Activated naive CD4-positive, alpha-beta T cell treated with anti-CD3 and anti-CD28 coated beads, Interleukin-2, amount 50 U/mL, for 72 hours (primary cell): ENCODE results near the gene RUNX3. TPM values are rescaled to one million over a fixed set of nuclear protein-coding genes. Genes with fewer than 3 reads are reported as not detected.
A peak's percentile ranks its signal among the peaks of the same experiment; 100 is the strongest.

ENCODE experiments used
- ATAC-seq, 2 donors: fragments of 150-1000 bp; cut with Tn5 transposase; 2 replicates each; pipeline ENCODE4 v1.10.0; 2021; ENCODE audit warnings: mild to moderate bottlenecking in 2 of 2, moderate library complexity in 2 of 2
- DNase-seq, 2 donors: peaks; one replicate each; pipeline ENCODE4 v3.0.0; 2021 to 2022; ENCODE audit warnings: low spot score in 2 of 2
- H3K27ac Mint-ChIP-seq, 2 donors: one replicate each; pipeline ENCODE4 v1.8.0; 2022; ENCODE audit warnings: mild to moderate bottlenecking in 2 of 2, mixed read lengths in 2 of 2
- H3K36me3 Mint-ChIP-seq, 2 donors: one replicate each; pipeline ENCODE4 v1.8.0; 2022; ENCODE audit warnings: mixed read lengths in 2 of 2
- H3K9me3 Mint-ChIP-seq, 2 donors: one replicate each; pipeline ENCODE4 v1.8.0; 2022; ENCODE audit warnings: mixed read lengths in 2 of 2
- total RNA-seq, 2 donors: library from RNA; stranded (reverse); gene quantifications; one replicate each; pipeline ENCODE4 v1.2.3, GENCODE V29; 2022

Gene RUNX3
- total RNA-seq, 2 donors from 2014 or later, result 119 to 136 TPM

DNA sequence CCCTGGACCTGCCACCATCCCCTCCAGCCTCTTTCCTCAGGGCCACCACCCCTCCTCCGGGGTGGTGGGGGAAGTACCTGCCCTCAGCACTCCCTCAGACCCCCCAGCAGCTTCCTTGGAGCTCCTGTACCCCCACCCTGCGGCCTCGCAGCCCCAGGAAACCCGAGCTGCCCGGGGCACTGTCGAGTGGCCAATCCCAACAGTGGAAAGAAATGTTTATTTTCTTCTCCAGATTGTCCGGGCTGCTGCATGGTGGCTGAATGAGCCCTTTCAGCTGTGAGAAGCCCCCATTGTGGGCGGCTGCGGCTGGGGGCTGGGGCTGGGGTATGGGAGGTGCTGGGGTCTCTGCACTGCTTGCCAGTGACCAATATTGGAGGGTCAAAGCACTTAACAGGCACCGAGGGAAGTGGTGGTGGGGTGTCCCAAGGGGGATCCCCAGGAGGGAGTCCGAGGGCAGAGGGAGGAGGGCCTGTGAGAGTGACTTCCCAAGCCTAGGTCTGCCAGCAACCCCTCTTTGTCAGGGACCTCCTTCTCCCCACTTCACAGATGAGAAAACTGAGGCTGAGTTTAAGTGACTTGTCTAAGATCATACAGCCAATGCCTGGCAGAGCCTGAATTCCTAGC is 25.2 kb downstream of the RUNX3 start:
- DNase-seq, result peak in 1 of 2 donors; percentile 52
- Mint-ChIP-seq H3K36me3 (peaks cover 17 to 20% of the 10 kb centered on the region in 2 donors), H3K27ac (peak overlapping the region in 1 of 2 donors; percentile 93), H3K9me3 (no peaks in the 10 kb centered on the region)
- ATAC-seq, result no peak

DNA sequence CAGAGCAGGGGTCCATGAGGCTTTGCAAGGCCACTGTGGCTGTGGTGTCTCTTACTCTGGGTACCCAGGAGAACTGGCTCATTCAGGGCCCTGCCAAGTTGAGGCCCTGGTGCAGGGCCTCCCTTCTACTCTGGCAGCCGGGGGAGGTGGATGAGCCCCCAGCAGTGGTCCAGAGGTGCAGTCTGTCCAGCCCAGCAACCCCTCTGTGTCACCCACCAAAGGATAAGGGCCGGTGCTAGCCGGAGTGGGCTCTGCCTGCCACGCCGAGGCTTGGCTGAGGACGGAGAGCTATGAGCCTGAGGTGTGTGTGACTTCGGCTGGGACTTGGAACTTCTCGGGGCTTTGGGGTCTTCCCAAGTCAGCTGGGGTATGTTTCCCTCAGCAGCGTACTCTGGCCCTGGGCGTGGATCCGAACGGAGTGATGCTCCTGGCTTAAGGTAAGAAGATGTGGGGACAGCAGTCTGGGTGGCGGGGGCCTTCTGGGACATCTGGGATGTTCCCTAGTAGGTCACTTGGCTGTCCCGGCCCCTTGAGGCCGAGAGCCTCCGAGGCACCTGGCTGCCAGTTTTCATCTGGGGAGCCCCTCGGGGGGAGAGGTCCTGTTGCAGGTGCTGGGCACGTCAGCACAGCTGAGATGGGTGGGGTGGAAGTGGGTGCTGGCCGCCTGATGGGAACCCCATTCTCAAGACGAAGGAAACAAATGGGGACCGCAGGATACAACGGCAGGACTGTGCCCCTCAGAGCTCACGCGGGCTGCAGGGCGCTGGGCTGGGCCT is 25.9 kb downstream of the RUNX3 start:
- peaks cover 10 to 13% of the 10 kb centered on the region in 2 donors for H3K36me3 Mint-ChIP-seq
- H3K9me3 Mint-ChIP-seq, result no peaks in the 10 kb centered on the region
- DNase-seq (peak in 1 of 2 donors; percentile 57), ATAC-seq (no peak)
- H3K27ac Mint-ChIP-seq, result peak overlapping the region; percentile 81 to 93

DNA sequence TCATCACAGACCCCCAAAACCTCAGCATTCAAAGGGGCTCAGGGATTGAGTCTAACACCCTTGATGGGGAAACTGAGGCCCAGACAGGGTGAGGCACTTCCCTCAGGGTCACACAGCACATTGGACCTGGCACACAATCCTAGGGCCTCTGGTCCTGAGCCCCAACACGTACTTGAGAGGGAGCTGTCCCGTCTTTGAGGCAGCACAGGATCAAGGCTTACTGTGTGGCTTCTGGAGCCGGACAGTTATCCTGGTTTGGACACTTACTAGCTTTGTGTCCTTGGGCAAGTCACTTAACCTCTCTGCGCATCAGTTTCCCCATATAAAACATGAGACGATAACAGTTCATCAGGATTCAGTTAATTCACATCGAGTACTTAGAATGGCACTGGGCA is 26.5 kb downstream of the RUNX3 start:
- Mint-ChIP-seq H3K9me3 (no peaks in the 10 kb centered on the region), H3K36me3 (peaks cover 7 to 12% of the 10 kb centered on the region in 2 donors), H3K27ac (peak overlapping the region; percentile 81 to 93)
- no peak for ATAC-seq
- DNase-seq, result peak in 1 of 2 donors; percentile 51

DNA sequence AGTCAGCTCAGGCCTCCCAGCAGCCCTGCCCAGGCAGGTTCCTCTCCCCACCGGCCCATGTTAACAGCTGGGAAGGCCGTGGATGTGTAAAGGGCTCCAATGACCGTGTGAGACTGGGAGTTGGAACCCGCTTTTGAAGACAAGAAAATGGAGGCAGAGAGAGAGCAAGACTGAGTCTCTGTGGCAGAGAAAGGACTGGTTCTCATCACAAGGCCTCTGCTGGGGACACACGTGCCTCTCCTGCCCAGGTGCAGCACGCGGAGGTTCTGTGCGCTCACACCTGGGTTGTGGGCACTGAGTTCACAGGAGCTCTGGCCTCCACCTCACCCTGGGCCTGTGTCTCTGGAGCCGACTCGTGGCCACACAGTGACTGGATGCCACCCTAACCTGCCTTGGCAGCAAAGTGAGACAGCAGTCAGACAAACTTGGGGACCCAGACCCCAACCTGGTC is 27.0 kb downstream of the RUNX3 start:
- ATAC-seq, result no peak
- Mint-ChIP-seq H3K27ac (peak overlapping the region; percentile 81 to 93), H3K9me3 (no peaks in the 10 kb centered on the region), H3K36me3 (peaks cover 6 to 9% of the 10 kb centered on the region in 2 donors)
- DNase-seq, result peak in 1 of 2 donors; percentile 60

DNA sequence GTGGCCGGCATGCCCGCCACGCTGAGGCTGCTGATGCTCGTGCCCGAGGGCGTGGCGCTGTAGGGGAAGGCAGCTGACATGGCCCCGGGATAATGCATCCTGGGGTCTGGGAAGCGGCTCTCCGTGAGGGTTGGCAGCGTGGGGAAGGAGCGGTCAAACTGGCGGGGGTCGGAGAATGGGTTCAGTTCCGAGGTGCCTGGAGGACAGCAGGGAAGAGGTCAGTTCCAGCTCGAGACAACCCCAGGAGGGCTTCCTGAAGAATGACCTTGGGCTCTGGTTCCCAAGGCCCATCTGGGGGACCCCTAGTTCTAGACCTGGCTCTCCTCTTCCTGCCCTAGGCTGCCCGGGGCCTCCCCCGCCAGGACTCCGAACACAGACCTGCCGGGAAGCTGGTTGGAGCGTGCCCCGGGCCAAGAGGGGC is 27.6 kb downstream of the RUNX3 start:
- no peaks in the 10 kb centered on the region for H3K9me3 Mint-ChIP-seq
- H3K27ac Mint-ChIP-seq, result peak overlapping the region; percentile 81 to 93
- H3K36me3 Mint-ChIP-seq, result peaks cover under 1 to 4% of the 10 kb centered on the region in 2 donors
- ATAC-seq (no peak), DNase-seq (peak in 1 of 2 donors; percentile 55)

DNA sequence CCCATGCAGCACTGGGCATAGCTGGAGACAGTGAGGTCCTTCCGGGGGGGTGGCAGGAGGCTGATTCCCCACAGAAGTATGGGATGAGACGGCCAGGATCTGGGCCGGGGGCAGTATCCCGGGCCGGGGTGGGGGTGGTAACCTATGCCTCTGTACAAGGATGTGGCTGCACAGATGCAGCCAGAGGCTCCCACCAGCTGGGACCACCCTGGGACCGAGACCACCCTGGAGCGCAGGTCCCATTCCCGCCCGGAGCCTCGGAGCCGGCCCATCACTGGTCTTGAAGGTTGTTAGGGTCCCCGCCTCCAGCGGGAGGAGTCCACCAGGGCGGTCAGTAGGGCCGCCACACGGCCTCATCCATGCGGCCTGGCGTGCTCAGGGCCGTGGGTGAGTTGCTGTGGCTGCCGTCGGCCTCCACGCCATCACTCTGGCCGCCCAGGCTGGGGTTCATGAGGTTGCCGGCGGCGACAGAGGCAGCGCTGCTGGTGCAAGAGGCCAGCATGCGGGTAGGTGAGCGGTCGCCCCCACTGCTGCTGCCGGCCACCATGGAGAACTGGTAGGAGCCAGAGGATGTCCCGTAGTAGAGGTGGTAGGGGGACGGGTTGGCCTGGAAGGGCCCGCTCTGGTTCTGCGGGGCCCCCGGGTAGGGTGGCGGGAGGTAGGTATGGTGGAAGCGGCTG is 28.1 kb downstream of the RUNX3 start:
- DNase-seq (peak in 1 of 2 donors; percentile 60), ATAC-seq (no peak)
- Mint-ChIP-seq H3K27ac (peak overlapping the region; percentile 82 to 93), H3K36me3 (no peaks in the 10 kb centered on the region), H3K9me3 (no peaks in the 10 kb centered on the region)

DNA sequence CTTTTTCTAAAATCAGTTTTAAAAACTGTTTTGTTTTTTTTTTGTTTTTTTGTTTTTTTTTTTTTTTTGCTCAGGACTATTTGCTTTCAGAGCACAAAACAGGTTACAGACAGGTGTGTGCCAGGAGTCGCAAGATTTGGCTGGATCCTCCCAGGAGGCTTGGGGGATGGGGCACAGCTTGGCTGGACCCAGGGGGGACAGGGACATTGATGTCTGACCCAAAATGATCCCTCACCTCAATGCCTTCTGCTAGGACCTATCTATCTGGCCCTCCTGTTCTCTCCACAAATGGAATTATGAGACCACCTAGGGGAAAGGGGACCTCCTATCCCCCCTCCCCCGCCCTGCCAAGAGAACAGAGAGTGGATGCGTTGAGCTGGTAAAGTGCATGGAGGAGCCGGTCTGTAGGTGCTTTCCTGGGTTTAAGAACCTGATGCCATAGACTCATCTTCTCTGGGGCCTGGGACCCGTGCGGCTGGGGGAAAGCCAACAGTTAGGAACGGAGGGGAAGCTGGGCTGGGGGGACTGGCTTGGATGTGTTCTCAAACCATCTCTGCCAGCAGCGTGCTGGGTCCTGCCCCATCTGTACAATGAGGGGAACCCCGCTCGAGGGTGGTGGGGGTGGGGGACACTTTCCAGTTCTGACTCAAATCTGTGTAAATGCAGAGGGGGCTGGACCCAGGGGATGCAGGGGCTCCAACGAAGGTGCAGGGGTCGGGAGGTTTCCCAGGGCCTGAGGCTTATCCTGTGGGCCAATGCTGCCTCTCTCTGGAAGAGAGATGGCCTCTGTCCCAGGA is 28.9 kb downstream of the RUNX3 start:
- DNase-seq (no peak), ATAC-seq (peak in 1 of 2 donors; percentile 1)
- no peaks in the 10 kb centered on the region for H3K9me3 Mint-ChIP-seq
- peak overlapping the region; percentile 68 to 93 for H3K27ac Mint-ChIP-seq
- no peaks in the 10 kb centered on the region for H3K36me3 Mint-ChIP-seq

DNA sequence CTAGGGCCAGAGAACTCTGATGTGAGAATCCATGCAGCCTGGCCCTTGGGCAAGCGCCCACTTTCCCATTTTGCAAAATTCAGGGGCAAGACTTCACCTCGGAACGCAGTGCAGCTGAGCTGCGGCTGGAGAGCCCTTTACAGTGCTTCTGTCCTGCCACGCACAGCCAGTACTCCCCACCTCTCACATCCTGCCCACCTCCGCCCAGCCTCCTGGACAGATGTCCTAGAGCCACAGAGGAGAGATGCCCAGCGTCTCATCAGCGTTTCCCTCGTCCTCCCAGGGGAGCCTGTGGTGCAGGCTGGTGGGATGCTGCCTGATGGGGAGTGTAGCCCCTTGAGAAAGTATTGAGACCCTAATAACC is 29.6 kb downstream of the RUNX3 start:
- no peaks in the 10 kb centered on the region for H3K36me3 Mint-ChIP-seq
- no peaks in the 10 kb centered on the region for H3K9me3 Mint-ChIP-seq
- H3K27ac Mint-ChIP-seq, result peak overlapping the region in 1 of 2 donors; percentile 93
- DNase-seq, result peak in 1 of 2 donors; percentile 59
- no peak for ATAC-seq

DNA sequence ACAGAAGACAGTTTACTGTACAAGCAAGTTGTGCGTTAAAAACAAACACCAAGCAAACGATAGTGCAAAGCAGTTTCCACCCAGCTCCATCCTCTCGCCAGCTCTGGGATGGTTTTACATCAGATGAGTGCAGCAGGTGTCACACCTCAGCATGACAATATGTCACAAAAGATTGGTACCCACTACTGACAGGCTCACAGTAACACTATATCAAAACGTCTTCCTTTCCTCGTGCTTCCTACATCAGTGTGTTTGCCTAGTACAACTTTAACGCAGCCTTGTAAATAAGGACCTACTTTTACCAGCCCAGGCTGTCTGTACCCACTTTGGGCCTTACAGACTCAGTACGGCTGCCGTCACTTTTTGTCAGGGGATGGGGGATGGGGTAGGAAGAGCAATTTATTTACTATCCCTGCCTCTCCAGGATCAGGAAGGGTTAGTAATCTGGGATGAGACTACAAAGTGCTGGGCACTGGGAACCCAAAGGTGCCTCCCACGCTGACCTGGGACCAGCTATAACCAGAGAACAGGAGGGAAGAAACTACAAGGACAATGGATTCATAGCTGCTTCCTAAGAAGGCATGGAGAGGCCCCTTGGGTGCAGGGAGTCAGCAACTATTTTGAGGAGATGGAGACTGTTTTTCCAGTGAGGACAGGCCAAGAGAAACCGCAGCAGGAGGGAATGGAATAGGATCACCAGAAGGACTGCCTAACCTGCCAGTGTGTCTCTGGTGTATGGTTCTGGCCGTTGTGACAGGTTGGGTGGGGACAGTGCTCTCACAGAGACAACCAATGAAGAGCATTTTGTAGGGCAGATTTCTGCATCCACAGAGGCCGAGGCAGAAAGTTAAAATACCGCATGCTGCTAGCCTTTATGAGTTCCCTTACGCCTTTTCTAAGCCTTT is 30.2 kb downstream of the RUNX3 start:
- no peaks in the 10 kb centered on the region for H3K36me3 Mint-ChIP-seq
- DNase-seq, result peak in 1 of 2 donors; percentile 54
- H3K27ac Mint-ChIP-seq, result peak overlapping the region; percentile 93
- no peak for ATAC-seq
- no peaks in the 10 kb centered on the region for H3K9me3 Mint-ChIP-seq

DNA sequence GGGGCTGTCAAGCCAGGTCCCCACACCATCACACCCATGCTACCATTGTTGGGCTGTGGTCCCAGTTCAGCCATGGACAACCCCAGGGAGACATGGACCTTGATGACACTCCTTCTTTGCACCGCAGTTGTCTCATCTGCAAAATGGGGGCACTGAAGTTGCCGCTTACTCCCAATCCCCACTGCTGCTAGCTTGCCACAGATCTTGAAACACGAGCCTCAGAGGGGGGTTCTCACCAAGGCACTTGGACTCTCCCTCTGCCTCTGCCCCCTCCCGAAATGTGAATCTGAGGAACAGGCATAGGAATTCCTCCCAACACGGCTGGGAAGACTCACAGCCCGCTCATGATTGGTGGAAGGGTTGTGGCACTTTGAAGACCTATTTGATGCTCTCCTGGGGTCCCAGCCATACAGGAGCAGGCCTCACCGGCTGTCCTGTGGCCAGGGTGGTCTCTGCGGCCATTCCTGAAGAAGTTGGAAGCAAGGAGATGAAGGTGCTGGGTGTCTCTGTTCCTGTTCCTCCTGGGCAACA is 31.1 kb downstream of the RUNX3 start:
- no peak for ATAC-seq
- peak overlapping the region; percentile 93 for H3K27ac Mint-ChIP-seq
- DNase-seq, result peak in 1 of 2 donors; percentile 56

DNA sequence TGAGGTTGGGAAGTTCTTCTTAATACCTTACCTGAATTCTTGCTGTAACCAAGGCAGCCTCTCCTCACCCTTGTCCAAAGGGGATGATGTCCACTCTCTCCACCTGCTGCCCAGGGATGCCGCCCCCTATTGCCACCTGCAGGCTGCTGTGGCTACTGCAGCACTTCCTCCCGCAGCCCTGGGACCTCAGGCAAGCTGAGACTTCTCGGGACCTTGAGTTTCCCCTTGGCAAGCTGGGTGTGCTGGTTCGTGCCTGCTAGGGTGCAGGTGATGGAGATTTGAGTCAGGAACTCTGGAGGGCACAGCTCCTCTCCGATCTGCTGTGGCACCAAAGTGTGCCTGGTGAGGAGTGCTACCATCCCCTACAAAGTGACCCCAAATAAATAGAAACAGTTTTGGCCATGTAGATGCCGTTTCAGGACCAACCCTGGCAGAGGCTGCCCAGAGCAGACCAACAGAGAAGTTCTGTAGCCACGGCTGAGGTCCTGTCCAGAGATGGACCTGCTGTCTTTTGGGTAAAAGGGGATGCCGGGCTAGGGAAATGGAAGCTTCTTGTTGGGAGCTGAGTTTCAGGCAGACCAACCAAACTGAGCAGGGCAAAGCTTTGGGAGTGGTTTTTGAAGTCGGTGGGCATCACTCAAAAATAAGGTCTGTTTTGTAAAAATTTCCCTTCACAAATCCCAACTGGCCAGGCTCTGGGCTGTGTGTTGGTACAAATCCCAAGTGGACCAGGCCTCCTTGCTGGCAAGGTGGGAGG is 31.7 kb downstream of the RUNX3 start:
- peak overlapping the region; percentile 93 for H3K27ac Mint-ChIP-seq
- H3K9me3 Mint-ChIP-seq, result no peaks in the 10 kb centered on the region
- H3K36me3 Mint-ChIP-seq, result peaks cover under 1% of the 10 kb centered on the region in 2 donors

More for the DNA sequence above, 31.1 kb downstream of the RUNX3 start:
- H3K36me3 Mint-ChIP-seq, result no peaks in the 10 kb centered on the region
- H3K9me3 Mint-ChIP-seq, result no peaks in the 10 kb centered on the region

DNA sequence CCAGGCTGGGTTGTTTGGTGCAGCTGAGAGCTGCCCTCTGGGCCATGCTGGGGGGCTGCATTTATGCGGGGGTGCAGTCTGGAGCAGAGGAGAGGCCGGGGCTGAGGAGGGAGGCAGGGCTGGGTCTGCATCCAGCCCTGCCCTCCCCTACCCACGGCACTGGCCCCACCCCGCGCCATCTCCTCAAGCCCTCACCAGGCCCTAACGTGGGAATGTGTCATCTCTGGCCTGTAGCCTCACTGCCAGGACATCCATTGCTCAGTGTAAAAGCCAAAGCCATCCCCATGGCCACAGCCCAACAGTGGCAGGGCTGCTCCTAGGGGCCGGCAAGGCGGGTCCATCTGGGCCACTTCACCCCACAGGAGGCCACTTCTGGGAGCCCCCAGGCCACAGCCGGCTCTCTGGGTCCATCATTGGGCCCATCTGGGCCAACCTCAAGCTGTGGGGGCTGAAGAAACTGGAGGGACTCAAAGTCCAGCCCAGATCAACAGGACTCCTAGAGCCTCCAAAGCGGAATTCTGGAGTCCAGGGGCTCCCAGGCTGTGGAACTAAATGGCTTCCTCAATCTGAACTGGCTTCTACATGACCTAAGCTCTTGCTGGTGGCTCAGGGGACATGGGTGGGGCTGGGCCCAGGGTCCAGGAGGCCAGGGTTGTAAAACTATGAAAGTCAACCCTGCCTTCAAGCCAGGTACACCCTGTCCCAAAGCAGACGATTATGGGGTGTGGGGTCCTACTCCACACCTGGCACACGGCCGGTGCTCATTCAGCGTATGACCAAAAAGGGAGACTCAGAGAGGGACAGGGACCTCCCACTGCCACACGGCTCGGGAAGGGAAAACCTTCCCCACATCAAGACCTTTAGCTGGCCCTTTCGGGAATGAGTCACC is 32.6 kb downstream of the RUNX3 start:
- ATAC-seq (peak; percentile 14 to 27), DNase-seq (peak in 1 of 2 donors; percentile 56)
- H3K9me3 Mint-ChIP-seq, result peaks cover 7 to 8% of the 10 kb centered on the region in 2 donors
- H3K36me3 Mint-ChIP-seq, result peaks cover 9% of the 10 kb centered on the region in 2 donors
- peak overlapping the region; percentile 93 for H3K27ac Mint-ChIP-seq

More for the DNA sequence above, 31.7 kb downstream of the RUNX3 start:
- DNase-seq, result peak; percentile 62 to 64
- peak; percentile 19 to 38 for ATAC-seq

DNA sequence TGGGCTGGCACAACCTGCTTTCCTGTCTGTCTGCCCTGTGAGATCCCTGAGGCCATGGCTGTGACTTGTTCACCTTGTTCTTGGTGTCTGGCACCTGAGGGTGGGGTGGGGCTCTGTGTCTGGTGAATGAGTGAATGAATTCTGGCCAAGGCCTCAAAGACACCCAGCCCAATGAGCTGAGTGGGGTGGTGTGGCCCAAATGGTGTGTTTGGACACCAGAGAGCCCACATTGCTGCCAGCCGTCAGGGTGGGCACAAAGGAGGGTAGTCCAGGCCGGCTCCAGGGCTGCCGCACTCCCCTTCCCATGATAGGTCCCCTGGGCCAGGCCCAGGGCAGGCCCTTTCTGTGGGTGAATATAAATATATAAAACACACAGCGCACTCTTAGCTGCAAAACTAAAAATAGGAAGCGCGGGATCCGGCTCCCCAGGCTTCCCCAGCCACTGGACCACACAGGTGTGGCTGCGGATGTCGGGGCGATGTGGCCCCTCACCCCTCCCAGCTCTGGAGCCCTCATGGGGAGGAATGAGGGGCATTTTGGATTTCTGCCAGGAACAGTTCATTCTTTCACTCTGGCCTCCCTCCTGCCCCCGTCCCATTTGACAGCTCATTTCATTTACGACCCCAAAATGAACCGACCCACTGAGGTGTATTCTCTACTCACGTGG is 33.3 kb downstream of the RUNX3 start:
- ATAC-seq (peak in 1 of 2 donors; percentile 3), DNase-seq (peak in 1 of 2 donors; percentile 52)
- peaks cover 8 to 10% of the 10 kb centered on the region in 2 donors for H3K9me3 Mint-ChIP-seq
- peaks cover 10 to 12% of the 10 kb centered on the region in 2 donors for H3K36me3 Mint-ChIP-seq
- H3K27ac Mint-ChIP-seq, result peak overlapping the region; percentile 66 to 93
